Smooth muscle cell (in vitro differentiated cells): ENCODE measurements around the gene TMEM165. TPM values are rescaled to one million over a fixed set of nuclear protein-coding genes. Genes with fewer than 3 reads are reported as not detected.
A peak's percentile ranks its signal among the peaks of the same experiment; 100 is the strongest.

ENCODE experiments used
- DNase-seq: peaks from one replicate; lab custom pipeline; 2025; ENCODE audit not compliant: unreplicated experiment; lab: John Stamatoyannopoulos, UW
- H2AFZ ChIP-seq: fragments of 200-600 bp; sonication (generic); 2 replicates; pipeline ENCODE4 v1.6.0; 2016; ENCODE audit warnings: antibody characterized with exemption, low read depth, mild to moderate bottlenecking
- H3F3A ChIP-seq: fragments of 200-600 bp; sonication (generic); 2 replicates; pipeline ENCODE4 v1.6.0; 2017; ENCODE audit warnings: antibody characterized with exemption, low read depth
- H3K27ac ChIP-seq: fragments of 200-600 bp; sonication (generic); 2 replicates; pipeline ENCODE4 v1.5.1; 2016; ENCODE audit warnings: low read depth, mild to moderate bottlenecking
- H3K27me3 ChIP-seq: fragments of 200-600 bp; sonication (generic); 2 replicates; pipeline ENCODE4 v1.6.1; 2016; ENCODE audit warnings: low read depth, mild to moderate bottlenecking
- H3K36me3 ChIP-seq: fragments of 200-600 bp; sonication (generic); 2 replicates; pipeline ENCODE4 v1.5.1; 2016; ENCODE audit warnings: low read depth
- H3K4me1 ChIP-seq: fragments of 200-600 bp; sonication (generic); 2 replicates; pipeline ENCODE4 v1.5.1; 2016; ENCODE audit warnings: low read depth
- H3K4me2 ChIP-seq: fragments of 200-600 bp; sonication (generic); 2 replicates; pipeline ENCODE4 v1.6.0; 2016; ENCODE audit warnings: mild to moderate bottlenecking
- H3K4me3 ChIP-seq: fragments of 200-600 bp; sonication (generic); 2 replicates; pipeline ENCODE4 v1.5.1; 2016; ENCODE audit warnings: mild to moderate bottlenecking
- H3K79me2 ChIP-seq: fragments of 200-600 bp; sonication (generic); 2 replicates; pipeline ENCODE4 v1.6.0; 2016; ENCODE audit warnings: low read depth, mild to moderate bottlenecking
- H3K9ac ChIP-seq: fragments of 200-600 bp; sonication (generic); 2 replicates; pipeline ENCODE4 v1.6.0; 2016; ENCODE audit warnings: low read depth
- H3K9me3 ChIP-seq: fragments of 200-600 bp; sonication (generic); replicated peaks from 2 replicates; pipeline ENCODE4 v1.5.1; 2016; ENCODE audit warnings: low read depth
- H4K20me1 ChIP-seq: fragments of 200-600 bp; sonication (generic); 2 replicates; pipeline ENCODE4 v1.6.0; 2016; ENCODE audit warnings: low read depth
- CTCF ChIP-seq: fragments of 200-600 bp; sonication (generic); IDR thresholded peaks from 2 replicates; pipeline ENCODE4 v1.5.1; 2017; ENCODE audit warnings: borderline replicate concordance, mild to moderate bottlenecking, antibody characterized with exemption; ENCODE audit not compliant: insufficient read depth, poor library complexity, severe bottlenecking
- WGBS: methylation state at CpG from one replicate; pipeline ENCODE4 v1.1.7; 2016; ENCODE audit warnings: low lambda C conversion rate; 5-methylcytosine and 5-hydroxymethylcytosine counted together
- polyA plus RNA-seq: library from polyadenylated mRNA; unstranded; fragments of >200 nt; fragmentation: Nextera tagmentation; extraction: Ambion mirVana; gene quantifications from 2 replicates; pipeline ENCODE4 v1.2.1, GENCODE V29; 2016
- total RNA-seq: library from RNA; depleted of rRNA; stranded (reverse); fragments of >200 nt; gene quantifications from 2 replicates; pipeline ENCODE4 v1.2.3, GENCODE V29; 2014

TMEM165 gene
- total and polyA plus RNA-seq, 2 experiments from 2014 or later: 167 to 235 TPM

- Histone ChIP-seq H3K27me3 (no peaks in the 10 kb centered on the region), H3K27ac (no peak overlapping the region), H3K4me2 (no peak overlapping the region), H3K9me3 (no peaks in the 10 kb centered on the region), H4K20me1 (no peaks in the 10 kb centered on the region), H3K79me2 (no peaks in the 10 kb centered on the region), H2AFZ (no peak overlapping the region), H3F3A (no peaks in the 10 kb centered on the region), H3K9ac (no peak overlapping the region), H3K36me3 (no peaks in the 10 kb centered on the region), H3K4me1 (no peaks in the 10 kb centered on the region), H3K4me3 (no peak overlapping the region)
- no peak for TF ChIP-seq CTCF
- 88% methylated on average over 2 of the region's 2 CpGs for WGBS
- DNase-seq: no peak
These were observed 15.2 kb upstream of the TMEM165 start for GRCh38 chr4:55380576-55380975.

GRCh38 chr4:55381502-55381901 is 14.3 kb upstream of the TMEM165 start:
- 90% methylated on average over 7 of the region's 7 CpGs for WGBS

GRCh38 chr4:55382488-55383003 is 13.2 kb upstream of the TMEM165 start:
- no peak overlapping the region for H3K4me2 ChIP-seq
- no peak for DNase-seq
- no peaks in the 10 kb centered on the region for H4K20me1 ChIP-seq
- H3K79me2 ChIP-seq: no peaks in the 10 kb centered on the region
- H3K27me3 ChIP-seq: no peaks in the 10 kb centered on the region
- H2AFZ ChIP-seq: no peak overlapping the region
- H3K9me3 ChIP-seq: no peaks in the 10 kb centered on the region
- H3K4me1 ChIP-seq: no peaks in the 10 kb centered on the region
- H3K36me3 ChIP-seq: no peaks in the 10 kb centered on the region
- no peak overlapping the region for H3K9ac ChIP-seq
- H3K4me3 ChIP-seq: no peak overlapping the region
- no peak for TF ChIP-seq CTCF
- H3K27ac ChIP-seq: no peak overlapping the region
- 90% methylated on average over 3 of the region's 3 CpGs for WGBS
- H3F3A ChIP-seq: peaks cover 6% of the 10 kb centered on the region

More at GRCh38 chr4:55381502-55381901, 14.3 kb upstream of the TMEM165 start:
- Histone ChIP-seq H3K36me3 (no peaks in the 10 kb centered on the region), H3F3A (peaks cover 5% of the 10 kb centered on the region), H3K27ac (no peak overlapping the region), H4K20me1 (no peaks in the 10 kb centered on the region), H3K27me3 (no peaks in the 10 kb centered on the region), H3K4me3 (no peak overlapping the region), H3K4me2 (no peak overlapping the region), H3K9ac (no peak overlapping the region), H2AFZ (no peak overlapping the region), H3K9me3 (no peaks in the 10 kb centered on the region), H3K4me1 (no peaks in the 10 kb centered on the region), H3K79me2 (no peaks in the 10 kb centered on the region)
- no peak for TF ChIP-seq CTCF
- no peak for DNase-seq

GRCh38 chr4:55385201-55385649 is 10.5 kb upstream of the TMEM165 start:
- peak overlapping the region; percentile 89 for H3K27ac ChIP-seq
- H4K20me1 ChIP-seq: no peaks in the 10 kb centered on the region

More at GRCh38 chr4:55385201-55385649, 10.5 kb upstream of the TMEM165 start:
- H3K4me1 ChIP-seq: no peaks in the 10 kb centered on the region
- H2AFZ ChIP-seq: peak overlapping the region; percentile 37
- no peaks in the 10 kb centered on the region for H3K27me3 ChIP-seq
- no peak for DNase-seq
- peak overlapping the region; percentile 42 for H3K9ac ChIP-seq
- H3K79me2 ChIP-seq: no peaks in the 10 kb centered on the region
- peak; percentile 10 for TF ChIP-seq CTCF
- peak overlapping the region; percentile 20 for H3K4me2 ChIP-seq
- 5% methylated on average over 3 of the region's 3 CpGs for WGBS
- no peaks in the 10 kb centered on the region for H3K9me3 ChIP-seq
- H3K4me3 ChIP-seq: no peak overlapping the region
- no peaks in the 10 kb centered on the region for H3K36me3 ChIP-seq
- peaks cover 6% of the 10 kb centered on the region for H3F3A ChIP-seq
